Measurements from ENCODE around the gene NR6A1. TPM values are rescaled to one million over a fixed set of nuclear protein-coding genes. Genes with fewer than 3 reads are reported as not detected.

Gene NR6A1
- total and polyA plus RNA-seq, 2 of the 8 experiments (the other 6 are each of a cell fraction or from before 2014, with no cell fraction given), result 93.2 to 237 TPM

GRCh38 chr9:124600407-124600806, 170.7 kb downstream of the NR6A1 start (continued):
- no peak for TF ChIP-seq CHD7 (IDR thresholded peaks at IDR 0.05; ENCODE audit: insufficient replicate concordance, low read length)
- no peak for TF ChIP-seq ASH2L (IDR thresholded peaks at IDR 0.05; ENCODE audit: low read length)
- no peak for TF ChIP-seq SP4 (IDR thresholded peaks at IDR 0.05; ENCODE audit: low read length)
- TF ChIP-seq, protein P1, sequence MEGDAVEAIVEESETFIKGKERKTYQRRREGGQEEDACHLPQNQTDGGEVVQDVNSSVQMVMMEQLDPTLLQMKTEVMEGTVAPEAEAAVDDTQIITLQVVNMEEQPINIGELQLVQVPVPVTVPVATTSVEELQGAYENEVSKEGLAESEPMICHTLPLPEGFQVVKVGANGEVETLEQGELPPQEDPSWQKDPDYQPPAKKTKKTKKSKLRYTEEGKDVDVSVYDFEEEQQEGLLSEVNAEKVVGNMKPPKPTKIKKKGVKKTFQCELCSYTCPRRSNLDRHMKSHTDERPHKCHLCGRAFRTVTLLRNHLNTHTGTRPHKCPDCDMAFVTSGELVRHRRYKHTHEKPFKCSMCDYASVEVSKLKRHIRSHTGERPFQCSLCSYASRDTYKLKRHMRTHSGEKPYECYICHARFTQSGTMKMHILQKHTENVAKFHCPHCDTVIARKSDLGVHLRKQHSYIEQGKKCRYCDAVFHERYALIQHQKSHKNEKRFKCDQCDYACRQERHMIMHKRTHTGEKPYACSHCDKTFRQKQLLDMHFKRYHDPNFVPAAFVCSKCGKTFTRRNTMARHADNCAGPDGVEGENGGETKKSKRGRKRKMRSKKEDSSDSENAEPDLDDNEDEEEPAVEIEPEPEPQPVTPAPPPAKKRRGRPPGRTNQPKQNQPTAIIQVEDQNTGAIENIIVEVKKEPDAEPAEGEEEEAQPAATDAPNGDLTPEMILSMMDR (IDR thresholded peaks at IDR 0.05; ENCODE audit: control extremely low read depth in 1 of 3, insufficient read depth in 1 of 3, low read depth in 1 of 3, low read length in 3 of 3), result no peak
- no peak for TF ChIP-seq EGR1 (IDR thresholded peaks at IDR 0.05; ENCODE audit: borderline replicate concordance, low read depth, low read length)
- no peak for TF ChIP-seq CHD2 (IDR thresholded peaks at IDR 0.05; ENCODE audit: low read length)

Data from H1 (cell line).